GM18526 (cell line): ENCODE data around the gene HECW1.

Experiments
- POLR2A ChIP-seq: IDR thresholded peaks from 3 replicates; pipeline ENCODE4 v1.6.1; 2011; ENCODE audit not compliant: insufficient read length; ENCODE audit errors: extremely low read depth

HECW1 gene

GRCh38 chr7:43112459-43112940, at the start of gene HECW1:
Gene HECW1 (plus strand): TSS chr7:43112647. CDS start chr7:43243906, 131,259 bp downstream.
- TF ChIP-seq POLR2A, result no peak

DNA sequence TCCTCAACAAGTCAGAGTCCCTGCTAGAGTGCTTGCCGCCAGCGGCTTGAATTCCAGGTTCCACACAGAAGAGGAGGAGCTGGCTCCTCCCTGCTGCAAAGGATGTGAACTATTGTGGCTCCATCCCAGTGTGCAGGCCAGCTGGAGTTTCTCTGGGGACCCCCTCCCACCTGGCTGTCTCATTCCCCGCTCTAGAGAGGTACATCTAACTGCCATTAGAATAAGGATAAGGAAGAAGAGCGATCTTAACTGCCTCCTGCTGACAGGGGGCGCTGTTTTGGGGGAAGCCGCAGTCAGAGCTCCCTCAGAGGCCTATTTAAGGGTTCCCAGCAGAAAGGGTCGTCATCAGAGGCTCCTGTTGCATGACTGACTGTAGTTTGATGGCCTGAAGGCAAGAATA, 40.8 kb upstream of the HECW1 start:
- TF ChIP-seq POLR2A, result no peak

GRCh38 chr7:43072530-43072929, 39.9 kb upstream of the HECW1 start:
- TF ChIP-seq POLR2A, result no peak

DNA sequence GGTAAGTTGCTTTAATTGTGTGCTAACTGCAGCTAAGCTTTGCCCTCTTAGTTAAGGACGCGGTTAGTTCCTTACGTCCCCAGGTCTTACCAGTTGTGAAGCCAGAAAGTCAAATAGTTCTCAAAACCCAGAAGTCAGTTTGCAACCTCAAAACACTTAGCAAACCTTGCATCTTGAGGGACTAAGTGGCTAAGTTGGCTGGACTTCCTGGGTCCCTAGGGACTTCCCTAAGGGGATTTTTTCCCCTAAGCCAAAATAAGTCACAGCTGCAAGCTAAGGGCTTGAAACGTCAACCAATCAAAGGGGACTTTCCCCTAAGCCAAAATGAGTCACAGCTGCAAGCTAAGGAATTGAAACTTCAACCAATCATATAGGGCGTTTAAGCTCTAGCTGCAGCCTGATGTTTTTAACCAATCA, 36.2 kb upstream of the HECW1 start:
- no peak for TF ChIP-seq POLR2A

DNA sequence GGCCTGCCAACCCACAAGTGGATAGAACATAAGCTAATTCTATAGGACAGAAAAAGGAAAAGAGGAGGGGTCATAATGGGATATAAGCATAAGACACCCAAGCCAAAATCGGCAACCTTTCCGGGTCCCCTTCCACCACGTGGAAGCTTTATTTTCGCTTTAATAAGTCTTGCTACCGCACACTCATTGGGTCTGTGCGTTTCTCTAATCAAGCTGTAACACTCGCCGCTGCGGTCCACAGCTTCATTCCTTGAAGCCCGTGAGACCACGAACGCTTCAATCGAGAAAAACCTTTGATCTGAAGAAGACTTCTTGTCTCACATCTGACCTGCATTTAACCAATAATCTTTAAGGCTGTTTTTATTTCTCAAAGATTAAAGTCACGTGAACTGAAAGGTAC, 35.8 kb upstream of the HECW1 start:
- TF ChIP-seq POLR2A, result no peak

DNA sequence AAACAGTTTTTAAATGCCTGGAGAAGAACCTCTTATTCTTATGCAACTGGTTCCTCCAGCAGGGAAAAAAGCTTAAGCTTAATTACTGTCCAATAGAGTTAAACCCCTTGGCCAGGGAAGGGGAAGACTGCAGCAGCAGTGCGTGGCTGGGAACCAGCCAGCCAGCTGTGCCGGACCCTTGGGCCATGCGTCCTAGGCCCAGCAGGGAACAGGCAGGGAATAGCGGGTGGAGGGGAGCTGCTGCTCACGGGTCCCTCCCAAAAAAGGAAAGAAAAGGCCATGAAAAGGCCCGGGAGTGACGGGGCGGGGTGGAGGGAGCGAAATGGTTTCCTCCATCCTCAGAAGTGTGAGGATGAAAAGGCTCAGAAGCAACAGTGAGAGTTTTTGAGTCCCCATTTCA, 35.2 kb upstream of the HECW1 start:
- no peak for TF ChIP-seq POLR2A

DNA sequence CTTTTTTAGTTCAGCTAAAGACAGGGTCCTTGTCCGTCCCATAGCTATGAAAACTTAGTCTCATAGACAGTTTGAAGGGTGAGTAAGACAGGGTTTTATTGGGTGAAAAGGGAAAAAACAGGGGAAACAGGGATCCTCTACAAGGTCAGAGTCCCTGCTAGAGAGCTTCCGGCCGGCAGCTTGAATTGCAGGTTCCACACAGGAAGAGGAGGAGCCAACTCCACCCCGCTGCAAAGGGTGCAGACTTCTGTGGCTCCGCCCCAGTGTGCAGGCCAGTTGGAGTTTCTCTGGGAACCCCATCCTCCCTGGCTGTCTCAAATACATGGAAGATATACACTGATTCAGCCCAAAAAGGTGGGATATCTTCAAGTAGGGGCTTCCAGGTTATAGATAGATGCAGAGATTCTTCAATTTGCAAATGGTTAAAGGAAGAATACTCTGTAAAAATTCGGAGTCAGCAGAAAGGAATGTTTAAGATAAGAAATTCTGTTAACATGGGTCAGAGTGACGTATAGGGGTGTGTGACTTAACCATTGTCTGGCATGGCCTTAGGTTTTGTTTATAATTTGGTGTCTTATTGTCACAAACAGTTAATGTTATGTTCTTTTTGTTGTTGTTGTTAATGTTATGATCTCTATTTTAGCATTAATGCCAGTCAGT, 34.6 kb upstream of the HECW1 start:
- TF ChIP-seq POLR2A, result no peak

GRCh38 chr7:43078794-43079193, 33.7 kb upstream of the HECW1 start:
- no peak for TF ChIP-seq POLR2A

GRCh38 chr7:43081603-43082002, 30.8 kb upstream of the HECW1 start:
- TF ChIP-seq POLR2A, result no peak

GRCh38 chr7:43083106-43083505, 29.3 kb upstream of the HECW1 start:
- no peak for TF ChIP-seq POLR2A

- TF ChIP-seq POLR2A, result no peak
Measured at GRCh38 chr7:43085017-43085416, 27.4 kb upstream of the HECW1 start.

DNA sequence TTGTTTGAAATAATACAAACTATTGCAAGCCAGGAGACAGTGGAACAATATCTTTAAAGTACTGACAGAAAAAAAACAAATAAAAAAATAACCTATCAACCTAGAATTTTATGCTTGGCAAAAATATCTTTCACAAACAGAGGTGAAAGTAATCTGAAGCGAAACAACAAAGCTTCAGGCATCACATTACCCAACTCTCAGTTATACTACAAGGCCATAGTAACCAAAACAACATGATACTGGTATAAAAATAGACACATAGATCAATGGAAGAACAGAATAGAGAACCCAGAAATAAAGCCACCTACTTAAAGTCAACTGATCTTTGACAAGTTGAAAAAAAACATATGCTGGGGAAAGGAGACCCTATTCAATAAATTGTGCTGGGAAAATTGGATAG, 26.5 kb upstream of the HECW1 start:
- TF ChIP-seq POLR2A, result no peak

GRCh38 chr7:43092819-43093218, 19.6 kb upstream of the HECW1 start:
- no peak for TF ChIP-seq POLR2A

DNA sequence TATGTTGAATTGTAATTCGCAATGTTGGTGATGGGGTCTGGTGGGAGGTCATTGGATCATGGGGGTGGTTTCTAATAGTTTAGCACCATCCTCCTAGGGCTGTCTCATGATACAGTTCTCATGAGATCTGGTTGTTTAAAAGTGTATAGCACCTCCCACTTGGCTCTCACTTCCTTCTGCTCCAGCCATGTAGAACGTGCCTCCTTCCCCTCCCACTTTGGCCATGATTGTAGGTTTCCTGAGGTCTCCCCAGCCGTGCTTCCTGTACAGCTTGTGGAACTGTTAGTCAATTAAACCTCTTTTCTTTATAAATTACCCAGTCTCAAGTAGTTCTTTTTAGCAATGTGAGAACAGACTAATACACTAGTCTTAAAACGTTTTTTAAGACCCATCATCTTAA, 15.6 kb upstream of the HECW1 start:
- no peak for TF ChIP-seq POLR2A

- no peak for TF ChIP-seq POLR2A
Measured at GRCh38 chr7:43099750-43100149, 12.7 kb upstream of the HECW1 start.

GRCh38 chr7:43104874-43105520, 7.5 kb upstream of the HECW1 start:
- TF ChIP-seq POLR2A, result no peak
